ENCODE results near the gene HIP1.
"Not testable (repeated sequence)": the region's sequence is repeated elsewhere in the genome, so short reads cannot be mapped to it uniquely, and the experiment has no call there.

Gene HIP1

GRCh38 chr7:75639071-75639885 lies 99.5 kb downstream of the HIP1 start:
- DNase-seq = peak in 1 of 2 donors; percentile 51

- no peak for DNase-seq
Observed at GRCh38 chr7:75638594-75639070, 100.1 kb downstream of the HIP1 start.

GRCh38 chr7:75637854-75638593 lies 100.7 kb downstream of the HIP1 start:
- no peak for DNase-seq

GRCh38 chr7:75635036-75635435 lies 103.7 kb downstream of the HIP1 start:
- DNase-seq = no peak

GRCh38 chr7:75632587-75632986 lies 106.2 kb downstream of the HIP1 start:
- DNase-seq = not testable (repeated sequence)

- DNase-seq = no peak
Observed at GRCh38 chr7:75631711-75632110, 107.0 kb downstream of the HIP1 start.

GRCh38 chr7:75630549-75630948 lies 108.2 kb downstream of the HIP1 start:
- DNase-seq = no peak

- no peak for DNase-seq
Observed at GRCh38 chr7:75629044-75629443, 109.7 kb downstream of the HIP1 start.

GRCh38 chr7:75628055-75628454 lies 110.7 kb downstream of the HIP1 start:
- no peak for DNase-seq

- DNase-seq = no peak
Observed at GRCh38 chr7:75626954-75627353, 111.8 kb downstream of the HIP1 start.

- DNase-seq = no peak
Observed at GRCh38 chr7:75625868-75626267, 112.9 kb downstream of the HIP1 start.

- DNase-seq = peak; percentile 13 to 67
Observed at GRCh38 chr7:75624134-75624832, 114.5 kb downstream of the HIP1 start.

- DNase-seq = no peak
Observed at GRCh38 chr7:75623390-75624133, 115.2 kb downstream of the HIP1 start.

GRCh38 chr7:75621124-75621523 lies 117.6 kb downstream of the HIP1 start:
- no peak for DNase-seq

GRCh38 chr7:75619636-75620035 lies 119.1 kb downstream of the HIP1 start:
- no peak for DNase-seq

GRCh38 chr7:75617634-75618234 lies 121.0 kb downstream of the HIP1 start:
- peak; percentile 76 to 85 for DNase-seq

GRCh38 chr7:75616421-75617167 lies 122.1 kb downstream of the HIP1 start:
- DNase-seq = no peak

- DNase-seq = no peak
Observed at GRCh38 chr7:75614401-75614800, 124.3 kb downstream of the HIP1 start.

GRCh38 chr7:75613351-75613750 lies 125.4 kb downstream of the HIP1 start:
- DNase-seq = no peak

GRCh38 chr7:75611557-75612178 lies 127.1 kb downstream of the HIP1 start:
- DNase-seq = no peak

- DNase-seq = not testable (repeated sequence)
Observed at GRCh38 chr7:75609416-75609815, 129.3 kb downstream of the HIP1 start.
